HCT116 (cell line): ENCODE measurements around the gene SLC6A18.

Source experiments
- EZH2 ChIP-seq: fragments of 200-600 bp; sonication (generic); IDR thresholded peaks from 2 replicates; pipeline ENCODE4 v1.6.1; 2017; ENCODE audit warnings: antibody characterized with exemption, mixed run types
- POLR2A ChIP-seq: IDR thresholded peaks from 2 replicates; pipeline ENCODE4 v1.7.0; 2011; ENCODE audit warnings: borderline replicate concordance; ENCODE audit not compliant: insufficient read depth, insufficient read length; ENCODE audit errors: extremely low read depth

GRCh38 chr5:1249366-1250280 is 24.4 kb downstream of the SLC6A18 start:
- no peak for TF ChIP-seq EZH2
- TF ChIP-seq POLR2A = no peak
